GM12874 (cell line): ENCODE measurements around the gene METTL14.

ENCODE experiments used
- CTCF ChIP-seq: IDR thresholded peaks from 2 replicates; pipeline ENCODE4 v1.5.1; 2011; ENCODE audit warnings: low read depth, mild to moderate bottlenecking, control low read depth, low read length, moderate library complexity; ENCODE audit not compliant: insufficient read depth

Gene METTL14

GRCh38 chr4:118761397-118762016 lies 76.3 kb downstream of the METTL14 start:
- TF ChIP-seq CTCF = no peak

DNA sequence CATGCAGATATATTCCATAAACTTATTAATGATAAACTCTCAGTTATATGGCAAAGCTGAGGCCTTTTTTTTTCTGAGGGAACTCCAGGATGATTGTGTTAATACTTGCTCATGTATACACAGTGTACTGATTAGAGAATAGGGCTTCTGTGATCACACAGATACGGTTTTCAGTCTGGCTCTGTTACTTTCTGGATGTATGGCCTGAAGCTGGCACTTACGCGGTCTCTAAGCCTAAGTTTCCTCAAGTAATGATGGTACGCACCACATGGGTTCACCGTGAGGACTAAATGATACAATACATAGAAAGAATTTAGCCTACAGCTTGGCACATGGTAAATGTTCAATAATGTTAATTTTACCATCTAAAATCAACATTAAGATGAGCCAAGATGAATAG lies 77.0 kb downstream of the METTL14 start:
- TF ChIP-seq CTCF = no peak

DNA sequence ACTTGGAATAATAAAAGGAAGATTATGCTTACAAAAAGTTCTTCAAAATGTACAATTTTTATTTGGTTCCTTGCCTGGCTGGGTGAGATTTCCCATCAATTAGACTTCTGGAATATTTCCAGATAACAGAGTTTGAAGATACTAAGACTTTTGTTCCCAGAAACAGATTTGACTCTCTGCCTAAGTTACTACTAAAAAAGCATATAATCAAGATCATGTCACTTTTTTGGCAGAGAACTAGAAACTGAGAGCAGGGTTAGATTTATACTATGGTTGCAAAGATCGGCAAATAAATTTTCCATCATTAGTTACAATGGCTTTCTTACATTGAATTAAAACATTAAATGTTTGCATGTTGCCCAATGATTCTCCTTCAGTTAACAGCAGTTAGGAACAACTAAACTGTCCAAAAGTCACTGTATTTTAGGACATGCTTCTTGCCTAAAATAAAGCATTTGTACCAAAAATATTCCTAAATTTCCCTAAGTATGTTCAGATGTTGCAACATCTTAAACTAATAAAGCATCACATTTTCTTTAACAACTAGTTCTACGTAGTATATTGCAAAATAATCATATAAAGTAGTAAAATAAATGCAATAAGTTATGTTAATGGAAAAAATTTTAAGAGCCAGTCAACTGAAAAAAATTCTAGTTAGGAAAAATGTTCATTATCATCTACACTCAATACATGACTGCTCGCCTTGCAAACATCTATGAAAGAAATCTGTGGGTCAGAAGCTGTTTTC lies 77.7 kb downstream of the METTL14 start:
- no peak for TF ChIP-seq CTCF
